H9 (cell line): Measurements from ENCODE around the gene GATAD2B. TPM values are rescaled to one million over a fixed set of nuclear protein-coding genes. Genes with fewer than 3 reads are reported as not detected.

Experiments
- DNase-seq: peaks from one replicate; pipeline ENCODE4 v3.0.0-alpha.2; 2017
- H2AFZ ChIP-seq: one replicate; pipeline ENCODE4 v1.6.1; 2013; ENCODE audit warnings: mild to moderate bottlenecking, low read length, control low read depth, moderate library complexity
- H2AK5ac ChIP-seq: 2 replicates; pipeline ENCODE4 v1.6.1; 2013; ENCODE audit warnings: low read length, control low read depth, mixed read lengths; ENCODE audit not compliant: insufficient read length
- H2BK120ac ChIP-seq: one replicate; pipeline ENCODE4 v1.6.1; 2013; ENCODE audit warnings: low read depth, mild to moderate bottlenecking, low read length, control low read depth, inconsistent platforms; ENCODE audit not compliant: poor library complexity, severe bottlenecking
- H2BK12ac ChIP-seq: 2 replicates; pipeline ENCODE4 v1.6.1; 2013; ENCODE audit warnings: low read length, control low read depth, mixed read lengths, low read depth; ENCODE audit not compliant: insufficient read length
- H2BK15ac ChIP-seq: 2 replicates; pipeline ENCODE4 v1.6.1; 2013; ENCODE audit warnings: low read depth, low read length, control low read depth
- H2BK20ac ChIP-seq: one replicate; pipeline ENCODE4 v1.6.1; 2013; ENCODE audit warnings: low read depth, mild to moderate bottlenecking, low read length, control low read depth, inconsistent platforms; ENCODE audit not compliant: poor library complexity, severe bottlenecking
- H2BK5ac ChIP-seq: 2 replicates; pipeline ENCODE4 v1.6.1; 2013; ENCODE audit warnings: low read length, control low read depth, mixed read lengths; ENCODE audit not compliant: insufficient read length
- H3K14ac ChIP-seq: 2 replicates; pipeline ENCODE4 v1.6.1; 2013; ENCODE audit warnings: low read length, control low read depth; ENCODE audit not compliant: insufficient read depth
- H3K18ac ChIP-seq: 2 replicates; pipeline ENCODE4 v1.6.1; 2013; ENCODE audit warnings: low read depth, mild to moderate bottlenecking, mixed read lengths, low read length, control low read depth; ENCODE audit not compliant: insufficient read length
- H3K23ac ChIP-seq: 2 replicates; pipeline ENCODE4 v1.6.1; 2013; ENCODE audit warnings: low read length, control low read depth, mixed read lengths, low read depth; ENCODE audit not compliant: insufficient read length
- H3K23me2 ChIP-seq: 2 replicates; pipeline ENCODE4 v1.6.1; 2013; ENCODE audit warnings: low read depth, mild to moderate bottlenecking, mixed read lengths, low read length, control low read depth; ENCODE audit not compliant: insufficient read length, poor library complexity, severe bottlenecking
- H3K27ac ChIP-seq: 2 replicates; pipeline ENCODE4 v1.5.1; 2013; ENCODE audit warnings: low read length, control low read depth, mixed read lengths, low read depth; ENCODE audit not compliant: insufficient read length
- H3K27me3 ChIP-seq: 2 replicates; pipeline ENCODE4 v1.6.1; 2013; ENCODE audit warnings: low read length, control low read depth, inconsistent platforms; ENCODE audit not compliant: insufficient read depth
- H3K4ac ChIP-seq: 2 replicates; pipeline ENCODE4 v1.6.1; 2013; ENCODE audit warnings: low read depth, mild to moderate bottlenecking, control low read depth, inconsistent platforms, low read length, moderate library complexity
- H3K4me1 ChIP-seq: 2 replicates; pipeline ENCODE4 v1.6.1; 2013; ENCODE audit warnings: low read length, control low read depth, inconsistent platforms; ENCODE audit not compliant: insufficient read depth
- H3K4me2 ChIP-seq: 2 replicates; pipeline ENCODE4 v1.6.1; 2013; ENCODE audit warnings: low read length, control low read depth, mixed read lengths; ENCODE audit not compliant: insufficient read length, insufficient read depth
- H3K56ac ChIP-seq: 2 replicates; pipeline ENCODE4 v1.6.1; 2013; ENCODE audit warnings: low read depth, mild to moderate bottlenecking, mixed read lengths, low read length, control low read depth; ENCODE audit not compliant: insufficient read length
- H3K79me1 ChIP-seq: 2 replicates; pipeline ENCODE4 v1.6.1; 2013; ENCODE audit warnings: low read depth, mild to moderate bottlenecking, moderate library complexity, low read length, control low read depth, inconsistent platforms; ENCODE audit not compliant: insufficient read depth, poor library complexity, severe bottlenecking
- H3K79me2 ChIP-seq: 2 replicates; pipeline ENCODE4 v1.6.1; 2013; ENCODE audit warnings: low read length, control low read depth, inconsistent platforms; ENCODE audit not compliant: insufficient read depth
- H3K9ac ChIP-seq: 2 replicates; pipeline ENCODE4 v1.6.1; 2013; ENCODE audit warnings: low read length, control low read depth, mixed read lengths; ENCODE audit not compliant: insufficient read length; ENCODE audit errors: extremely low read depth
- H3K9me3 ChIP-seq: one replicate; pipeline ENCODE4 v1.6.1; 2013; ENCODE audit warnings: low read depth, low read length, inconsistent platforms; ENCODE audit not compliant: control insufficient read depth
- H3T11ph ChIP-seq: one replicate; pipeline ENCODE4 v1.6.1; 2013; ENCODE audit warnings: mild to moderate bottlenecking, low read length, control low read depth, inconsistent platforms
- H4K20me1 ChIP-seq: one replicate; pipeline ENCODE4 v1.6.1; 2013; ENCODE audit not compliant: control insufficient read depth, insufficient read length, insufficient read depth
- H4K5ac ChIP-seq: 2 replicates; pipeline ENCODE4 v1.6.1; 2013; ENCODE audit warnings: low read depth, mild to moderate bottlenecking, mixed read lengths, low read length, control low read depth; ENCODE audit not compliant: insufficient read length
- H4K8ac ChIP-seq: replicated peaks from 2 replicates; pipeline ENCODE4 v1.6.1; 2013; ENCODE audit warnings: low read length, control low read depth, mixed read lengths, low read depth; ENCODE audit not compliant: insufficient read length
- H4K91ac ChIP-seq: 2 replicates; pipeline ENCODE4 v1.6.1; 2013; ENCODE audit warnings: low read depth, mild to moderate bottlenecking, moderate library complexity, mixed read lengths, low read length, control low read depth; ENCODE audit not compliant: insufficient read length
- H3K27ac Mint-ChIP-seq, 3 experiments: 2 replicates in 2 of 3; 3 replicates in 1 of 3; pipeline ENCODE4 v1.8.0; 2020 to 2021; ENCODE audit warnings: mixed read lengths in 3 of 3, mild to moderate bottlenecking in 1 of 3, moderate library complexity in 1 of 3
- H3K27me3 Mint-ChIP-seq: 2 replicates; pipeline ENCODE4 v1.8.0; 2021; ENCODE audit warnings: low read depth, mild to moderate bottlenecking, moderate library complexity, mixed read lengths
- H3K36me3 Mint-ChIP-seq, 3 experiments: 2 replicates in 2 of 3; 3 replicates in 1 of 3; pipeline ENCODE4 v1.8.0; 2020 to 2021; ENCODE audit warnings: low read depth in 3 of 3, mixed read lengths in 3 of 3; ENCODE audit not compliant: insufficient read depth in 1 of 3
- H3K4me1 Mint-ChIP-seq, 2 experiments: 2 replicates each; pipeline ENCODE4 v1.8.0; 2020; ENCODE audit warnings: mixed read lengths in 2 of 2
- H3K4me3 Mint-ChIP-seq, 2 experiments: 2 replicates in 1 of 2; 3 replicates in 1 of 2; pipeline ENCODE4 v1.8.0; 2020 to 2021; ENCODE audit warnings: mild to moderate bottlenecking in 2 of 2, mixed read lengths in 2 of 2, moderate library complexity in 1 of 2
- H3K9me3 Mint-ChIP-seq, 2 experiments: 2 replicates in 1 of 2; 3 replicates in 1 of 2; pipeline ENCODE4 v1.8.0; 2020; ENCODE audit warnings: mild to moderate bottlenecking in 2 of 2, mixed read lengths in 2 of 2, moderate library complexity in 1 of 2
- WGBS: extraction: QIAGEN DNeasy Blood & Tissue Kit; methylation state at CpG from one replicate; pipeline ENCODE4 v1.1.7; 2013; ENCODE audit warnings: missing lambda C conversion rate, low lambda C conversion rate, mixed read lengths; ENCODE audit not compliant: insufficient read length; ENCODE audit errors: extremely low coverage; 5-methylcytosine and 5-hydroxymethylcytosine counted together
- total RNA-seq: library from RNA; stranded (reverse); gene quantifications from 2 replicates; pipeline ENCODE4 v1.2.1, GENCODE V29; 2021
- TF ChIP-seq, protein P1 (sequence below): fragments of 200-600 bp; sonication (generic); conservative IDR thresholded peaks from 3 replicates; pipeline ENCODE4 v1.8.0; 2021; ENCODE audit warnings: antibody characterized with exemption, mild to moderate bottlenecking

Gene GATAD2B
- total RNA-seq, 1 experiment from 2014 or later = 44.1 TPM

GRCh38 chr1:153805886-153806719, 116.7 kb downstream of the GATAD2B start:
- no peak overlapping the region for H3K9ac ChIP-seq
- Mint-ChIP-seq H3K27ac (peak overlapping the region in 2 of 3 experiments; percentile 9 to 73; a peak in 2 of 7 replicates), H3K27me3 (peaks cover 2% of the 10 kb centered on the region; the same call in 1 of the 2 replicates), H3K4me3 (no peak overlapping the region), H3K4me1 (peaks cover 9 to 11% of the 10 kb centered on the region in 2 experiments; a peak in 3 of 4 replicates), H3K36me3 (peaks cover 13 to 46% (median 37%) of the 10 kb centered on the region in 3 experiments), H3K9me3 (no peaks in the 10 kb centered on the region)
- H3K18ac ChIP-seq = no peak overlapping the region
- no peaks in the 10 kb centered on the region for H3K4me1 ChIP-seq
- no peak overlapping the region for H4K5ac ChIP-seq
- no peak overlapping the region for H4K91ac ChIP-seq
- no peaks in the 10 kb centered on the region for H3K79me1 ChIP-seq
- no peaks in the 10 kb centered on the region for H3K79me2 ChIP-seq
- H2BK20ac ChIP-seq = no peak overlapping the region
- no peaks in the 10 kb centered on the region for H3K27me3 ChIP-seq
- H2BK12ac ChIP-seq = no peak overlapping the region
- no peak overlapping the region for H3K14ac ChIP-seq
- H2AK5ac ChIP-seq = no peak overlapping the region
- H3K4ac ChIP-seq = no peak overlapping the region
- no CpG with 5 or more reads among the region's 11 CpGs for WGBS
- H3K56ac ChIP-seq = no peak overlapping the region
- H4K8ac ChIP-seq = no peak overlapping the region
- H2BK5ac ChIP-seq = no peak overlapping the region
- no peak overlapping the region for H2BK15ac ChIP-seq
- H3T11ph ChIP-seq = no peak overlapping the region
- no peaks in the 10 kb centered on the region for H4K20me1 ChIP-seq
- H3K23ac ChIP-seq = no peak overlapping the region
- no peak overlapping the region for H2AFZ ChIP-seq
- H3K9me3 ChIP-seq = no peaks in the 10 kb centered on the region
- TF ChIP-seq, protein P1, sequence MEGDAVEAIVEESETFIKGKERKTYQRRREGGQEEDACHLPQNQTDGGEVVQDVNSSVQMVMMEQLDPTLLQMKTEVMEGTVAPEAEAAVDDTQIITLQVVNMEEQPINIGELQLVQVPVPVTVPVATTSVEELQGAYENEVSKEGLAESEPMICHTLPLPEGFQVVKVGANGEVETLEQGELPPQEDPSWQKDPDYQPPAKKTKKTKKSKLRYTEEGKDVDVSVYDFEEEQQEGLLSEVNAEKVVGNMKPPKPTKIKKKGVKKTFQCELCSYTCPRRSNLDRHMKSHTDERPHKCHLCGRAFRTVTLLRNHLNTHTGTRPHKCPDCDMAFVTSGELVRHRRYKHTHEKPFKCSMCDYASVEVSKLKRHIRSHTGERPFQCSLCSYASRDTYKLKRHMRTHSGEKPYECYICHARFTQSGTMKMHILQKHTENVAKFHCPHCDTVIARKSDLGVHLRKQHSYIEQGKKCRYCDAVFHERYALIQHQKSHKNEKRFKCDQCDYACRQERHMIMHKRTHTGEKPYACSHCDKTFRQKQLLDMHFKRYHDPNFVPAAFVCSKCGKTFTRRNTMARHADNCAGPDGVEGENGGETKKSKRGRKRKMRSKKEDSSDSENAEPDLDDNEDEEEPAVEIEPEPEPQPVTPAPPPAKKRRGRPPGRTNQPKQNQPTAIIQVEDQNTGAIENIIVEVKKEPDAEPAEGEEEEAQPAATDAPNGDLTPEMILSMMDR = no peak
- no peak overlapping the region for H3K27ac ChIP-seq
- no peaks in the 10 kb centered on the region for H3K23me2 ChIP-seq
- DNase-seq = no peak
- no peak overlapping the region for H3K4me2 ChIP-seq
- H2BK120ac ChIP-seq = no peak overlapping the region
